ENCODE results near the gene RABGAP1L. TPM values are rescaled to one million over a fixed set of nuclear protein-coding genes. Genes with fewer than 3 reads are reported as not detected.

Gene RABGAP1L
- total and polyA plus RNA-seq, 2 of the 4 experiments (the other 2 are of a cell fraction): 7.9 to 26.7 TPM

DNA sequence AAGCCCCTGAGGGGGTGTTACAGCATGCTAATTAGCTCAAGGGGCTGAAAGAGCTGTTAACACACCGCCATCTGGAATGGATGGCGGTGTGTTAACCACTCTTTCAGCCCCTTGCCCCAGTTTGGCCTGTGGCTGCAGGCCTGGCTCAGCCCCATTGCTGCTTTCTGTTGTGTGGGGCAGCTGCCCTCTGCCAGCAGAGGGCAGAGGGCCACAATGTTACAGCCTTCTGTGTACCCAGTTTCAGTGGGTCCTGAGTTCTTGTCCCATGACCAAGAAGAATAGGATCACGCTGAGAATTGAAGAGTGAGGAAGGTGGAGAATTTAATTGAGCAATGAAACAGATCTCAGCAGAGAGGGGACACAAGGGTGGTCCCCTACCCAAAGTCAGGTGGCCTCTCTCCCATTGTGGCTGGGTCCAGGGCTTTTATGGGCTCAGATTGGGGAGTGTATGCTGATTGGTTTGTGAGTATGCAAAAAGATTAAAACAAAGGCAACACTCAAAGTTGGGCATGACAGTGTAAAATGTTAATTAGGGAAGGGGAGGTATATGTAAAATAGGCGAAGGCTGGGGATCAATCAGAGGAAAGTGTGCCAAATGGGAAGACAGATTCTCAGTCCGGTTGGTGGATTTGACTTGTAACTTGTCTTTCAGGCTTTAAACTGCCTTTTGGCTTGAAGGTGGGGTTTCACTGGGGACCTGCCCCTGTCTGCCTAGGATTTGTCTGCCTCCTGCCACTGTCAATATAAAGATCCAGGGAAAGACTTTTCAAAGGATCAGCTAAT is 142.2 kb downstream of the RABGAP1L start:
- Histone ChIP-seq H4K5ac (ENCODE audit: low read depth, low read length) (no peak overlapping the region), H3K4ac (ENCODE audit: low read depth, low read length) (no peak overlapping the region), H2BK20ac (ENCODE audit: low read depth, low read length) (no peak overlapping the region), H3K27me3 (ENCODE audit: control insufficient read depth, insufficient read depth, low read length) (no peaks in the 10 kb centered on the region), H2AK5ac (ENCODE audit: low read depth, low read length) (no peak overlapping the region), H3K79me1 (ENCODE audit: low read depth in 1 of 2, low read length in 2 of 2) (no peaks in the 10 kb centered on the region), H4K91ac (ENCODE audit: insufficient read depth, low read depth, low read length) (no peak overlapping the region), H3K14ac (replicated peaks; ENCODE audit: low read depth, low read length) (no peak overlapping the region), H3K4me2 (ENCODE audit: low read depth, low read length) (no peak overlapping the region), H2BK15ac (ENCODE audit: low read depth, low read length) (no peak overlapping the region), H2AK9ac (replicated peaks; ENCODE audit: low read depth, low read length, poor library complexity) (no peak overlapping the region), H3K9me1 (ENCODE audit: insufficient read depth, low read length) (no peaks in the 10 kb centered on the region), H4K8ac (ENCODE audit: low read depth in 2 of 2, low read length in 2 of 2) (no peak overlapping the region), H3K9me3 (ENCODE audit: control insufficient read depth, insufficient read depth, low read length) (no peaks in the 10 kb centered on the region), H2AFZ (replicated peaks; ENCODE audit: low read length, poor library complexity) (no peak overlapping the region), H3K9ac (ENCODE audit: low read depth, low read length) (no peak overlapping the region), H3K27ac (ENCODE audit: insufficient read depth, low read length) (no peak overlapping the region), H3K56ac (ENCODE audit: extremely low read depth, insufficient read depth, low read length) (no peak overlapping the region), H2BK5ac (ENCODE audit: low read depth, low read length, poor library complexity, severe bottlenecking) (no peak overlapping the region), H3K18ac (ENCODE audit: low read depth, low read length) (no peak overlapping the region), H3K23ac (ENCODE audit: low read depth, low read length) (no peak overlapping the region), H2BK120ac (ENCODE audit: low read depth, low read length) (no peak overlapping the region), H4K20me1 (ENCODE audit: insufficient read depth, low read length) (no peaks in the 10 kb centered on the region), H3K4me1 (ENCODE audit: control insufficient read depth, insufficient read depth, low read length) (no peaks in the 10 kb centered on the region), H3K4me3 (ENCODE audit: insufficient read depth, low read depth, low read length) (no peak overlapping the region), H3K36me3 (ENCODE audit: control insufficient read depth, insufficient read depth, low read length) (no peaks in the 10 kb centered on the region)
- no TSS peak for BruUV-seq (replicated peaks)
- ChIA-PET POLR2A (ENCODE audit: unreplicated experiment) (no interaction called here), CTCF (no interaction called here)
- in situ Hi-C loops (cut with MboI; ENCODE audit: low sequenced_read_pairs): no loop called here
- intact Hi-C loops (cut with micrococcal nuclease): no loop called here
- ATAC-seq (ENCODE audit: low read depth) (no peak), DNase-seq (no peak)
- TF ChIP-seq MXI1 (IDR thresholded peaks at IDR 0.05; ENCODE audit: borderline replicate concordance, low read depth, low read length) (no peak), RAD21 (IDR thresholded peaks at IDR 0.05; ENCODE audit: low read length) (no peak), MAFK (IDR thresholded peaks at IDR 0.05; ENCODE audit: low read depth, low read length) (no peak), CHD1 (IDR thresholded peaks at IDR 0.05; ENCODE audit: low read depth, low read length) (no peak), NFE2L2 (IDR thresholded peaks at IDR 0.05; ENCODE audit: low read depth, low read length) (no peak), CEBPB (IDR thresholded peaks at IDR 0.05; ENCODE audit: low read depth, low read length) (no peak), RCOR1 (IDR thresholded peaks at IDR 0.05; ENCODE audit: insufficient replicate concordance, low read length) (no peak), POLR2A (IDR thresholded peaks at IDR 0.05; ENCODE audit: low read depth, low read length) (no peak), SMC3 (IDR thresholded peaks at IDR 0.05; ENCODE audit: low read depth, low read length) (no peak), FOS (IDR thresholded peaks at IDR 0.05; ENCODE audit: low read depth, low read length) (no peak), RFX5 (IDR thresholded peaks at IDR 0.05; ENCODE audit: low read depth, low read length) (no peak), BHLHE40 (IDR thresholded peaks at IDR 0.05; ENCODE audit: low read depth, low read length) (no peak), MAZ (IDR thresholded peaks at IDR 0.05; ENCODE audit: borderline replicate concordance, low read depth, low read length) (no peak)
- TF ChIP-seq, protein P1, sequence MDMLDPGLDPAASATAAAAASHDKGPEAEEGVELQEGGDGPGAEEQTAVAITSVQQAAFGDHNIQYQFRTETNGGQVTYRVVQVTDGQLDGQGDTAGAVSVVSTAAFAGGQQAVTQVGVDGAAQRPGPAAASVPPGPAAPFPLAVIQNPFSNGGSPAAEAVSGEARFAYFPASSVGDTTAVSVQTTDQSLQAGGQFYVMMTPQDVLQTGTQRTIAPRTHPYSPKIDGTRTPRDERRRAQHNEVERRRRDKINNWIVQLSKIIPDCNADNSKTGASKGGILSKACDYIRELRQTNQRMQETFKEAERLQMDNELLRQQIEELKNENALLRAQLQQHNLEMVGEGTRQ (IDR thresholded peaks at IDR 0.05; ENCODE audit: low read depth, low read length): no peak
- TF ChIP-seq, protein P2, sequence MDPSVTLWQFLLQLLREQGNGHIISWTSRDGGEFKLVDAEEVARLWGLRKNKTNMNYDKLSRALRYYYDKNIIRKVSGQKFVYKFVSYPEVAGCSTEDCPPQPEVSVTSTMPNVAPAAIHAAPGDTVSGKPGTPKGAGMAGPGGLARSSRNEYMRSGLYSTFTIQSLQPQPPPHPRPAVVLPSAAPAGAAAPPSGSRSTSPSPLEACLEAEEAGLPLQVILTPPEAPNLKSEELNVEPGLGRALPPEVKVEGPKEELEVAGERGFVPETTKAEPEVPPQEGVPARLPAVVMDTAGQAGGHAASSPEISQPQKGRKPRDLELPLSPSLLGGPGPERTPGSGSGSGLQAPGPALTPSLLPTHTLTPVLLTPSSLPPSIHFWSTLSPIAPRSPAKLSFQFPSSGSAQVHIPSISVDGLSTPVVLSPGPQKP (IDR thresholded peaks at IDR 0.05; ENCODE audit: borderline replicate concordance, low read depth, low read length): no peak
- TF ChIP-seq, protein P3, sequence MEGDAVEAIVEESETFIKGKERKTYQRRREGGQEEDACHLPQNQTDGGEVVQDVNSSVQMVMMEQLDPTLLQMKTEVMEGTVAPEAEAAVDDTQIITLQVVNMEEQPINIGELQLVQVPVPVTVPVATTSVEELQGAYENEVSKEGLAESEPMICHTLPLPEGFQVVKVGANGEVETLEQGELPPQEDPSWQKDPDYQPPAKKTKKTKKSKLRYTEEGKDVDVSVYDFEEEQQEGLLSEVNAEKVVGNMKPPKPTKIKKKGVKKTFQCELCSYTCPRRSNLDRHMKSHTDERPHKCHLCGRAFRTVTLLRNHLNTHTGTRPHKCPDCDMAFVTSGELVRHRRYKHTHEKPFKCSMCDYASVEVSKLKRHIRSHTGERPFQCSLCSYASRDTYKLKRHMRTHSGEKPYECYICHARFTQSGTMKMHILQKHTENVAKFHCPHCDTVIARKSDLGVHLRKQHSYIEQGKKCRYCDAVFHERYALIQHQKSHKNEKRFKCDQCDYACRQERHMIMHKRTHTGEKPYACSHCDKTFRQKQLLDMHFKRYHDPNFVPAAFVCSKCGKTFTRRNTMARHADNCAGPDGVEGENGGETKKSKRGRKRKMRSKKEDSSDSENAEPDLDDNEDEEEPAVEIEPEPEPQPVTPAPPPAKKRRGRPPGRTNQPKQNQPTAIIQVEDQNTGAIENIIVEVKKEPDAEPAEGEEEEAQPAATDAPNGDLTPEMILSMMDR (conservative IDR thresholded peaks at IDR 0.05; ENCODE audit: low read depth, low read length): no peak
- 100% methylated on average over 1 to 2 of the region's 5 CpGs for WGBS, 2 experiments (ENCODE audit: extremely low coverage in 2 of 2, insufficient read length in 1 of 2)
- dilution Hi-C loops (cut with HindIII; ENCODE audit: low sequenced_read_pairs, unreplicated experiment): no loop called here
